DOHH2 (cell line): ENCODE data around the gene SEC22A.

ENCODE experiments used
- H3F3A ChIP-seq: fragments of 200-600 bp; sonication (generic), shearing (Covaris generic); 2 replicates; pipeline ENCODE4 v1.6.0; 2016; ENCODE audit warnings: antibody characterized with exemption, mild to moderate bottlenecking; ENCODE audit not compliant: control insufficient read depth, insufficient read depth
- H3K27ac ChIP-seq: fragments of 200-600 bp; sonication (generic); 2 replicates; pipeline ENCODE4 v1.5.1; 2014; ENCODE audit warnings: low read depth, mild to moderate bottlenecking, low read length, moderate library complexity
- H3K27me3 ChIP-seq: fragments of 200-600 bp; sonication (generic); 2 replicates; pipeline ENCODE4 v1.6.1; 2014; ENCODE audit warnings: mild to moderate bottlenecking, low read length, mixed read lengths; ENCODE audit not compliant: control insufficient read depth
- H3K36me3 ChIP-seq: fragments of 200-600 bp; sonication (generic); 2 replicates; pipeline ENCODE4 v1.6.1; 2014; ENCODE audit warnings: mild to moderate bottlenecking, low read length, moderate library complexity, mixed read lengths; ENCODE audit not compliant: control insufficient read depth
- H3K4me1 ChIP-seq: fragments of 200-600 bp; sonication (generic); 2 replicates; pipeline ENCODE4 v1.6.1; 2014; ENCODE audit warnings: mild to moderate bottlenecking, low read length, mixed read lengths; ENCODE audit not compliant: control insufficient read depth
- H3K4me2 ChIP-seq: fragments of 200-600 bp; sonication (generic); 2 replicates; pipeline ENCODE4 v1.6.0; 2014; ENCODE audit warnings: mild to moderate bottlenecking, low read length, moderate library complexity
- H3K4me3 ChIP-seq: fragments of 200-600 bp; sonication (generic); 2 replicates; pipeline ENCODE4 v1.5.1; 2014; ENCODE audit warnings: mild to moderate bottlenecking, low read length, mixed read lengths
- H3K79me2 ChIP-seq: fragments of 200-600 bp; sonication (generic); 2 replicates; pipeline ENCODE4 v1.6.1; 2014; ENCODE audit warnings: mild to moderate bottlenecking, low read length, mixed read lengths; ENCODE audit not compliant: control insufficient read depth
- H3K9me2 ChIP-seq: fragments of 200-600 bp; sonication (generic); replicated peaks from 2 replicates; pipeline ENCODE4 v1.6.1; 2014; ENCODE audit warnings: mild to moderate bottlenecking, low read length, mixed read lengths; ENCODE audit not compliant: control insufficient read depth
- H3K9me3 ChIP-seq: fragments of 200-600 bp; sonication (generic); 2 replicates; pipeline ENCODE4 v1.6.1; 2014; ENCODE audit warnings: antibody characterized with exemption, low read length, mixed read lengths; ENCODE audit not compliant: control insufficient read depth, insufficient read depth
- H4K20me1 ChIP-seq: fragments of 200-600 bp; sonication (generic); 2 replicates; pipeline ENCODE4 v1.6.0; 2014; ENCODE audit warnings: low read depth, mild to moderate bottlenecking, antibody characterized with exemption, low read length, moderate library complexity; ENCODE audit not compliant: control insufficient read depth, insufficient read depth
- CTCF ChIP-seq: fragments of 200-600 bp; sonication (generic); IDR thresholded peaks from one replicate; pipeline ENCODE4 v1.5.1; 2014; ENCODE audit warnings: antibody characterized with exemption, mild to moderate bottlenecking, low read depth, low read length; ENCODE audit not compliant: poor library complexity, severe bottlenecking
- EZH2phosphoT487 ChIP-seq: fragments of 200-600 bp; sonication (generic); IDR thresholded peaks from 2 replicates; pipeline ENCODE4 v1.6.1; 2017; ENCODE audit warnings: borderline replicate concordance, mild to moderate bottlenecking, antibody characterized with exemption, low read length, moderate library complexity, mixed read lengths

Gene SEC22A

GRCh38 chr3:123201557-123202427 is at the start of gene SEC22A:
SEC22A (plus strand) TSS chr3:123201943; CDS start chr3:123209218, 7,275 bp downstream.
- peak within 1 kb of the TSS; percentile 96 for H3K4me3 ChIP-seq
- TF ChIP-seq EZH2phosphoT487 = no peak
- no peak for TF ChIP-seq CTCF
- no peaks in the 10 kb centered on the region for H3K27me3 ChIP-seq
- H3K4me2 ChIP-seq = peak within 1 kb of the TSS; percentile 99
- H3K27ac ChIP-seq = peak within 1 kb of the TSS; percentile 69
- no peaks in the 10 kb centered on the region for H3F3A ChIP-seq
- H3K9me2 ChIP-seq = no peaks in the 10 kb centered on the region
- H3K36me3 ChIP-seq = peaks cover 9% of the 10 kb centered on the region; the same call in 1 of the 2 replicates
- H3K9me3 ChIP-seq = no peaks in the 10 kb centered on the region
- peaks cover 51% of the 10 kb centered on the region for H3K79me2 ChIP-seq
- H4K20me1 ChIP-seq = no peaks in the 10 kb centered on the region
- peaks cover 23% of the 10 kb centered on the region for H3K4me1 ChIP-seq

- peaks cover 11% of the 10 kb centered on the region for H3K4me1 ChIP-seq
- TF ChIP-seq CTCF (no peak), EZH2phosphoT487 (no peak)
- H3K27ac ChIP-seq = no peak overlapping the region; the same call in 1 of the 2 replicates
- no peaks in the 10 kb centered on the region for H3K9me2 ChIP-seq
- no peaks in the 10 kb centered on the region for H4K20me1 ChIP-seq
- no peaks in the 10 kb centered on the region for H3K79me2 ChIP-seq
- H3F3A ChIP-seq = peaks cover 15% of the 10 kb centered on the region
- no peaks in the 10 kb centered on the region for H3K27me3 ChIP-seq
- H3K4me3 ChIP-seq = no peak overlapping the region
- H3K9me3 ChIP-seq = peaks cover 22% of the 10 kb centered on the region
- H3K36me3 ChIP-seq = peaks cover 23% of the 10 kb centered on the region
- H3K4me2 ChIP-seq = peak overlapping the region; percentile 35
Measured at GRCh38 chr3:123152687-123153086, 49.1 kb upstream of the SEC22A start.

- H3K9me2 ChIP-seq = no peaks in the 10 kb centered on the region
- H3K9me3 ChIP-seq = peaks cover 22% of the 10 kb centered on the region
- peak overlapping the region; percentile 35 for H3K4me2 ChIP-seq
- no peak overlapping the region; the same call in 1 of the 2 replicates for H3K27ac ChIP-seq
- TF ChIP-seq CTCF (no peak), EZH2phosphoT487 (no peak)
- no peak overlapping the region for H3K4me3 ChIP-seq
- peaks cover 23% of the 10 kb centered on the region for H3K36me3 ChIP-seq
- no peaks in the 10 kb centered on the region for H3K27me3 ChIP-seq
- no peaks in the 10 kb centered on the region for H3K79me2 ChIP-seq
- H4K20me1 ChIP-seq = no peaks in the 10 kb centered on the region
- peaks cover 15% of the 10 kb centered on the region for H3F3A ChIP-seq
- peaks cover 11% of the 10 kb centered on the region for H3K4me1 ChIP-seq
Measured at GRCh38 chr3:123153125-123154019, 48.4 kb upstream of the SEC22A start.
